ENCODE measurements around the gene NCOA7. TPM values are rescaled to one million over a fixed set of nuclear protein-coding genes. Genes with fewer than 3 reads are reported as not detected.

The NCOA7 gene
- total RNA-seq, 4 donors from 2014 or later = 11.1 to 28.4 (median 22.1) TPM

DNA sequence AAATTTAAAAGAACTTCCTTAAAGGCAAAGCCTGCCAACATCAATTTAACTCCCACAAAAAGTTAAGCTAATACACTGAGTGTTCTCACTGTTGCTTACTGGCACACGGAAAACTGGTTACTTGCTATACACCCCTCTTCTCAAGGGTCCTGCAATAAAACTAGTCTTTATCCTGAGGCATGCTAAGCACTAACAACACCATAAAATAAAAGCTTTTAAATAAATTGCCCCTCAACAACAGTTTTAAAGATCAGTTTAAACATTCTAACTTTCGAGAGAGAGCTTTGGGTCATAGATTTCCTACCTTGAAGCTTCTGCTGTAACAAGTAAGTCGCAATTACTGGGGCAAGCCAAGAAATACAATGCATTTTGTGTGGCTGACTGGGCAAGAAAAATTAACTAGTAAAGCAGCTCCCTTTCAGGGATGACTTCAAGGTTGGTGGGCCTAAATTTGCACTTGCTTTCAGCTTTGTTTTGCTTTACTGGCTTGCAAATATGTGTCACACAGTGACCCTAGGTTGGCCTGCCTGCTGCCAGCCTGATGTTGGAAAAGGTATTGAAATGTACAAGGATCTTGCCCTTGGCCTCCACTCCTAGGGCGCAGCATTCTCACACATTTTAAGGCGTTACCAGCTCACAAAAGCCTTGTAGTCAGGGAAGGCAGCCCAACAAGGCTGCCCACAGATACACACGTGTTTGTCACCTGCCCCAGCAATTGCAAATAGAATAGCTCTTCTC is 45.3 kb upstream of the NCOA7 start:
- TF ChIP-seq POLR2AphosphoS5 (IDR thresholded peaks at IDR 0.05) (no peak), EP300 (IDR thresholded peaks at IDR 0.05) (no peak), CTCF (IDR thresholded peaks at IDR 0.05) (no peak), POLR2A (IDR thresholded peaks at IDR 0.05) (no peak)
- Histone ChIP-seq H3K27ac (no peak overlapping the region), H3K4me3 (no peak overlapping the region), H3K4me1 (peaks cover 31% of the 10 kb centered on the region), H3K9me3 (no peaks in the 10 kb centered on the region), H3K27me3 (peaks cover 36% of the 10 kb centered on the region), H3K36me3 (no peaks in the 10 kb centered on the region)
- no peak for DNase-seq (ENCODE audit: low spot score in 2 of 2)
- 85% methylated on average over 6 of the region's 6 CpGs for WGBS

DNA sequence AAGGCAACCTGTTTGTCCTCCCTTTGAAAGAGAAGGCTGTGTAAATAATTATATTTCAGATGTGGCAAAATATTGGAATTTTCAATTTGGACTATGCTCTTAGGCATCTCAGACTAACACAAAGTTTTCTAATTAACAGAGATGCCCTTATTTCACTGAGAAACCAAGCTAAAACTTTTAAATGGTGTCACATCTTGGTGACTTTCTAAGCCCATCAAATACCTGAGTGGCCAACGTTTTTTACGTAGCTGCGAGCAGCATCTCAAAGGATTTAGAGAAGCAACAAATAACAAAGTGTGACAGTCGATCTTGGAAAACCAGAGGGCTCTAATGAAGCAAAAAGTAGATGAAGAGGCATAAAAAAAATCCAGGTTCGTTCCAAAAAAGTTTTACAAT is 44.7 kb upstream of the NCOA7 start:
- peaks cover 38% of the 10 kb centered on the region for H3K27me3 ChIP-seq
- H3K4me3 ChIP-seq = peak overlapping the region; percentile 70
- WGBS = 73% methylated on average over 5 of the region's 5 CpGs
- H3K4me1 ChIP-seq = peaks cover 34% of the 10 kb centered on the region
- no peaks in the 10 kb centered on the region for H3K36me3 ChIP-seq
- TF ChIP-seq POLR2AphosphoS5 (IDR thresholded peaks at IDR 0.05) (no peak), POLR2A (IDR thresholded peaks at IDR 0.05) (no peak), CTCF (IDR thresholded peaks at IDR 0.05) (no peak), EP300 (IDR thresholded peaks at IDR 0.05) (no peak)
- peak overlapping the region; percentile 86 for H3K27ac ChIP-seq
- DNase-seq (ENCODE audit: low spot score in 2 of 2) = no peak
- H3K9me3 ChIP-seq = no peaks in the 10 kb centered on the region

DNA sequence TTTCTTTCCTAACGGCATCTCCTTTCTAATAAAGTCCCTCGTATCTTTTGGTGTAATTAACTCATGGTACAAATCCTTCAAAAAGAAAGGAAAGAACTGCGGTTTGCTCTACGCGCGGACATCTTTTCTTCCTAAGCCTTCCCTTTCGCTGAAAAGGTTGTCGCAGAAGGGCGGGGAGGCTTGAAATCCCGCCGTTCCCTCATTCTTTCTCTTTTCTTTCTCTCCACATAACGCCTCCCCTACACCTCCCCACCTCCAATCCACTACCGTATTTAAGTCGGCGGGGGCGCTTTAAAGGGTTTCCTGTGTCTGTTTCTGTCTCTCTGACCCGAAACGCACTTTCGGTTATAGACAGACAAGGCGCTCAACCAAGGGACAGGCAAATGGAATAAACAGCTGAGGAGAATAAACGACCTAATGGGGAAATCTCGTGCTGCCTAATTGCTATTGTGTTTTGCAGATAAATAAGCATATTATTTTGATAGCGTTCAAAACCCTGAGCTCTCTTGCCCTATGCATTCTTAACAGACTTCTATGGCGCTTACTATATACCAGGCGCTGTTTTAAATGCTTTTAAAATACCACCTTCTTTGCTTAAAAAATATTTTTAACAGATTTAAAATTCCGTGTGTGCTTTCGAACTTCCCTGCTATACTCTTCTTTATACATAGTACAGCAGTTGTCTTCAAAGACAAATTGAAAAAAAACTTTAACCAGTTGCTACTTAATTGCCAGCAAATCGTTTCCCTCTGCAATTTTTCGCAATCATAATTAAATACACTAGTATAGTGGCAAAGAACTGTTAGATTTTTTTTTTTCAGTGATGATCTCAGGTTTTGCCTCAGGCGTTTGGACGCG is 43.8 kb upstream of the NCOA7 start:
- peak in 1 of 2 donors; percentile 82 for DNase-seq (ENCODE audit: low spot score in 2 of 2)
- Histone ChIP-seq H3K27ac (peak overlapping the region; percentile 86), H3K4me1 (peaks cover 34% of the 10 kb centered on the region), H3K36me3 (no peaks in the 10 kb centered on the region), H3K9me3 (no peaks in the 10 kb centered on the region), H3K4me3 (peak overlapping the region; percentile 70), H3K27me3 (peaks cover 47% of the 10 kb centered on the region)
- WGBS = 9% methylated on average over 32 of the region's 32 CpGs
- no peak for TF ChIP-seq CTCF (IDR thresholded peaks at IDR 0.05)
- TF ChIP-seq POLR2A (IDR thresholded peaks at IDR 0.05) = no peak
- no peak for TF ChIP-seq POLR2AphosphoS5 (IDR thresholded peaks at IDR 0.05)
- no peak for TF ChIP-seq EP300 (IDR thresholded peaks at IDR 0.05)

GRCh38 chr6:125747589-125748405 is 43.0 kb upstream of the NCOA7 start:
- peaks cover 34% of the 10 kb centered on the region for H3K4me1 ChIP-seq
- H3K4me3 ChIP-seq = peak overlapping the region; percentile 70
- no peak for TF ChIP-seq POLR2A (IDR thresholded peaks at IDR 0.05)
- TF ChIP-seq CTCF (IDR thresholded peaks at IDR 0.05) = no peak
- TF ChIP-seq POLR2AphosphoS5 (IDR thresholded peaks at IDR 0.05) = no peak
- TF ChIP-seq EP300 (IDR thresholded peaks at IDR 0.05) = no peak
- no peaks in the 10 kb centered on the region for H3K9me3 ChIP-seq
- peak overlapping the region; percentile 86 for H3K27ac ChIP-seq
- H3K36me3 ChIP-seq = no peaks in the 10 kb centered on the region
- WGBS = 2% methylated on average over 35 of the region's 76 CpGs
- DNase-seq (ENCODE audit: low spot score in 2 of 2) = peak; percentile 77 to 82
- H3K27me3 ChIP-seq = peaks cover 56% of the 10 kb centered on the region

Measured in suprapubic skin (tissue), 4 donors.